ENCODE data around the gene CCDC78.

DNA sequence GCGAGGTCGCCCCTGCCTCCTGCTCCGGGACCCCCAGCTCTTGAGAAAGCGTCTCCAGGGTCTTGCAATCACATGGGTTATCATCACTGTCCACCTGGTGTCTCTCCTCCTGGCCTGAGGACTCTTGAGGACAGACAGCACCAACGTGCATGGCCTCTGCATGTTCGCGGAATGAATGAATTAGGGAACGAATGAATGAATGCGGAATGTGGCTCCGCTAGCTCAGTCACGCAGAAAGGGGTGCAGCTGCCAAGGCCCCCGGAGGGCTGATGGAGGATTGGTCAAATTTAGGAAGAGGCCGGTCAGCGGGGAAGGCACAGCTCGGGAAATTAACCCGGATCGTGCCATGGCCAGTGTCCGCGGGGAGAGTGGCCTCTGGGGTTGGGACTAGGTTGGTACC is 23.9 kb downstream of the CCDC78 start:
- TF ChIP-seq POLR2A (IDR thresholded peaks at IDR 0.05; ENCODE audit: low read depth, low read length): no peak
- TF ChIP-seq POLR2AphosphoS5 (IDR thresholded peaks at IDR 0.05; ENCODE audit: low read depth, low read length): no peak
